ENCODE data around the gene SLC35D1.

DNA sequence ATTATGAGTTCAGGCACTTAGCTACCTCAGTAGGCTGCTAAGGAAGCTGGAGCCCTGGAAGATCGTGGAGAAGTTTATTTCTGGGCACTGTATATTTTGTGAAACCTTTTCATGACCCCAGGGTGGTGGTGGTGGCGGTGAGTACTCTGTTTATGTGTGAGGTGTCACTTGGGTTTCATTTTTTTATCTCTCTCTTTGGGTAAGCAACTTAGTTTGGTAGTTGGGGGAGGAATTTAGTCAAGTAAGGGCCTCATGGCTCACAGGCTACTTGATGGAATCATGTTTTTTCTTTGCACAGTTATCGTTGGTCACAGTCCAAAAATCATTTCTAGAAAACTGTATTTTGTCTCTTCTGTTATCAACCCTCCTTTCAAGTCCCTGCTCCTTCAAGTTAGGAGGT lies 46.9 kb upstream of the SLC35D1 start:
- no peak for TF ChIP-seq EZH2 (IDR thresholded peaks at IDR 0.05)
- TF ChIP-seq POLR2AphosphoS5 (IDR thresholded peaks at IDR 0.05; ENCODE audit: borderline replicate concordance, low read depth, low read length), result no peak
- TF ChIP-seq FOXP2 (optimal IDR thresholded peaks at IDR 0.05; ENCODE audit: control extremely low read depth, extremely low read length, insufficient read depth), result no peak
